Central memory CD8-positive, alpha-beta T cell (primary cell): Measurements from ENCODE around the gene EIF6.

ENCODE experiments used
- ATAC-seq: fragments of 150-1000 bp; cut with Tn5 transposase; replicated peaks from 2 replicates; pipeline ENCODE4 v1.10.0; 2022; ENCODE audit warnings: mild to moderate bottlenecking, moderate FRiP score, moderate number of reproducible peaks; ENCODE audit not compliant: poor library complexity, severe bottlenecking; ENCODE audit errors: extremely low read depth
- DNase-seq, 2 donors: peaks; one replicate each; pipeline ENCODE4 v3.0.0; 2021; ENCODE audit warnings: low spot score in 2 of 2
- H3K27ac Mint-ChIP-seq: one replicate; pipeline ENCODE4 v1.8.0; 2022; ENCODE audit warnings: low read depth, mild to moderate bottlenecking, moderate library complexity, mixed read lengths
- H3K27me3 Mint-ChIP-seq: one replicate; pipeline ENCODE4 v1.8.0; 2022; ENCODE audit warnings: mixed read lengths
- H3K36me3 Mint-ChIP-seq: one replicate; pipeline ENCODE4 v1.8.0; 2022; ENCODE audit warnings: mild to moderate bottlenecking, moderate library complexity, mixed read lengths; ENCODE audit not compliant: insufficient read depth
- H3K4me1 Mint-ChIP-seq: one replicate; pipeline ENCODE4 v1.8.0; 2022; ENCODE audit warnings: mixed read lengths
- H3K4me3 Mint-ChIP-seq: one replicate; pipeline ENCODE4 v1.8.0; 2022; ENCODE audit warnings: mild to moderate bottlenecking, moderate library complexity, mixed read lengths
- H3K9me3 Mint-ChIP-seq: one replicate; pipeline ENCODE4 v1.8.0; 2022; ENCODE audit warnings: mixed read lengths

The EIF6 gene

GRCh38 chr20:35306931-35307517 lies 22.5 kb upstream of the EIF6 start:
- H3K4me1 Mint-ChIP-seq: peaks cover 10% of the 10 kb centered on the region
- H3K27me3 Mint-ChIP-seq: no peaks in the 10 kb centered on the region
- H3K36me3 Mint-ChIP-seq: peaks cover 6% of the 10 kb centered on the region
- H3K9me3 Mint-ChIP-seq: no peaks in the 10 kb centered on the region
- no peak for DNase-seq
- ATAC-seq: no peak
- no peak overlapping the region for H3K4me3 Mint-ChIP-seq
- H3K27ac Mint-ChIP-seq: no peak overlapping the region

- Mint-ChIP-seq H3K4me3 (no peak overlapping the region), H3K27me3 (no peaks in the 10 kb centered on the region), H3K36me3 (peaks cover 6% of the 10 kb centered on the region), H3K9me3 (no peaks in the 10 kb centered on the region), H3K27ac (peak overlapping the region; percentile 49), H3K4me1 (peaks cover 10% of the 10 kb centered on the region)
- DNase-seq (no peak), ATAC-seq (no peak)
These were observed 21.3 kb upstream of the EIF6 start for GRCh38 chr20:35305682-35306556.

- Mint-ChIP-seq H3K27ac (peak overlapping the region; percentile 49), H3K36me3 (peaks cover 6% of the 10 kb centered on the region), H3K27me3 (no peaks in the 10 kb centered on the region), H3K4me3 (no peak overlapping the region), H3K9me3 (no peaks in the 10 kb centered on the region), H3K4me1 (peaks cover 10% of the 10 kb centered on the region)
- DNase-seq (no peak), ATAC-seq (no peak)
These were observed 20.4 kb upstream of the EIF6 start for GRCh38 chr20:35304956-35305355.

- Mint-ChIP-seq H3K9me3 (no peaks in the 10 kb centered on the region), H3K4me1 (peaks cover 10% of the 10 kb centered on the region), H3K27me3 (no peaks in the 10 kb centered on the region), H3K4me3 (no peak overlapping the region), H3K36me3 (peaks cover 4% of the 10 kb centered on the region), H3K27ac (no peak overlapping the region)
- ATAC-seq (peak; percentile 92), DNase-seq (peak; percentile 75 to 77)
These were observed 19.3 kb upstream of the EIF6 start for GRCh38 chr20:35303735-35304491.

- no peaks in the 10 kb centered on the region for H3K9me3 Mint-ChIP-seq
- no peak for ATAC-seq
- H3K4me1 Mint-ChIP-seq: peaks cover 10% of the 10 kb centered on the region
- H3K4me3 Mint-ChIP-seq: no peak overlapping the region
- H3K36me3 Mint-ChIP-seq: peaks cover 4% of the 10 kb centered on the region
- no peak overlapping the region for H3K27ac Mint-ChIP-seq
- H3K27me3 Mint-ChIP-seq: no peaks in the 10 kb centered on the region
- DNase-seq: no peak
These were observed 18.8 kb upstream of the EIF6 start for GRCh38 chr20:35303382-35303734.

- Mint-ChIP-seq H3K9me3 (no peaks in the 10 kb centered on the region), H3K4me3 (no peak overlapping the region), H3K36me3 (peaks cover 4% of the 10 kb centered on the region), H3K27ac (no peak overlapping the region), H3K4me1 (peaks cover 10% of the 10 kb centered on the region), H3K27me3 (no peaks in the 10 kb centered on the region)
- ATAC-seq (no peak), DNase-seq (no peak)
These were observed 18.1 kb upstream of the EIF6 start for GRCh38 chr20:35302421-35303335.

GRCh38 chr20:35301426-35301825 lies 16.9 kb upstream of the EIF6 start:
- ATAC-seq: no peak
- Mint-ChIP-seq H3K27me3 (no peaks in the 10 kb centered on the region), H3K4me1 (peaks cover 10% of the 10 kb centered on the region), H3K27ac (no peak overlapping the region), H3K36me3 (peaks cover 3% of the 10 kb centered on the region), H3K4me3 (no peak overlapping the region), H3K9me3 (no peaks in the 10 kb centered on the region)
- DNase-seq: no peak

- H3K4me3 Mint-ChIP-seq: no peak overlapping the region
- H3K27ac Mint-ChIP-seq: no peak overlapping the region
- DNase-seq: no peak
- no peaks in the 10 kb centered on the region for H3K9me3 Mint-ChIP-seq
- peaks cover 5% of the 10 kb centered on the region for H3K27me3 Mint-ChIP-seq
- H3K4me1 Mint-ChIP-seq: peaks cover 10% of the 10 kb centered on the region
- no peak for ATAC-seq
- H3K36me3 Mint-ChIP-seq: peaks cover 1% of the 10 kb centered on the region
These were observed 16.1 kb upstream of the EIF6 start for GRCh38 chr20:35300469-35301262.

- Mint-ChIP-seq H3K27ac (peak overlapping the region; percentile 17), H3K4me1 (peaks cover 16% of the 10 kb centered on the region), H3K4me3 (no peak overlapping the region), H3K36me3 (peaks cover 1% of the 10 kb centered on the region), H3K27me3 (peaks cover 14% of the 10 kb centered on the region), H3K9me3 (no peaks in the 10 kb centered on the region)
- ATAC-seq: no peak
- DNase-seq: no peak
These were observed 15.2 kb upstream of the EIF6 start for GRCh38 chr20:35299780-35300179.

GRCh38 chr20:35298264-35298663 lies 13.7 kb upstream of the EIF6 start:
- Mint-ChIP-seq H3K27ac (no peak overlapping the region), H3K36me3 (no peaks in the 10 kb centered on the region), H3K4me3 (no peak overlapping the region), H3K27me3 (peaks cover 28% of the 10 kb centered on the region), H3K9me3 (no peaks in the 10 kb centered on the region), H3K4me1 (peaks cover 5% of the 10 kb centered on the region)
- no peak for DNase-seq
- no peak for ATAC-seq

- DNase-seq (no peak), ATAC-seq (no peak)
- Mint-ChIP-seq H3K4me3 (no peak overlapping the region), H3K4me1 (peaks cover 5% of the 10 kb centered on the region), H3K27me3 (peaks cover 33% of the 10 kb centered on the region), H3K9me3 (no peaks in the 10 kb centered on the region), H3K36me3 (no peaks in the 10 kb centered on the region), H3K27ac (no peak overlapping the region)
These were observed 13.2 kb upstream of the EIF6 start for GRCh38 chr20:35297740-35298139.
